Fibroblast of the aortic adventitia (primary cell): ENCODE results near the gene FXYD4. TPM values are rescaled to one million over a fixed set of nuclear protein-coding genes. Genes with fewer than 3 reads are reported as not detected.

Experiments
- DNase-seq: peaks from one replicate; pipeline ENCODE4 v3.0.0-alpha.2; 2010; ENCODE audit warnings: low read depth
- H3K4me3 ChIP-seq: 2 replicates; pipeline ENCODE4 v1.5.1; 2011; ENCODE audit warnings: low read depth, mild to moderate bottlenecking, control low read depth, low read length, moderate library complexity
- total RNA-seq: library from RNA; depleted of rRNA; stranded (reverse); fragments of >200 nt; gene quantifications from 2 replicates; pipeline ENCODE4 v1.2.3, GENCODE V29; 2012; ENCODE audit warnings: low replicate concordance
- TF ChIP-seq, protein P1 (sequence below): IDR thresholded peaks from 2 replicates; pipeline ENCODE4 v1.5.1; 2011; ENCODE audit warnings: mild to moderate bottlenecking, low read length, control low read depth, inconsistent platforms; ENCODE audit not compliant: insufficient read depth

The FXYD4 gene
- total RNA-seq, 1 donor = not detected

GRCh38 chr10:43365001-43365400, 6.4 kb upstream of the FXYD4 start:
- no peak for DNase-seq
- TF ChIP-seq, protein P1, sequence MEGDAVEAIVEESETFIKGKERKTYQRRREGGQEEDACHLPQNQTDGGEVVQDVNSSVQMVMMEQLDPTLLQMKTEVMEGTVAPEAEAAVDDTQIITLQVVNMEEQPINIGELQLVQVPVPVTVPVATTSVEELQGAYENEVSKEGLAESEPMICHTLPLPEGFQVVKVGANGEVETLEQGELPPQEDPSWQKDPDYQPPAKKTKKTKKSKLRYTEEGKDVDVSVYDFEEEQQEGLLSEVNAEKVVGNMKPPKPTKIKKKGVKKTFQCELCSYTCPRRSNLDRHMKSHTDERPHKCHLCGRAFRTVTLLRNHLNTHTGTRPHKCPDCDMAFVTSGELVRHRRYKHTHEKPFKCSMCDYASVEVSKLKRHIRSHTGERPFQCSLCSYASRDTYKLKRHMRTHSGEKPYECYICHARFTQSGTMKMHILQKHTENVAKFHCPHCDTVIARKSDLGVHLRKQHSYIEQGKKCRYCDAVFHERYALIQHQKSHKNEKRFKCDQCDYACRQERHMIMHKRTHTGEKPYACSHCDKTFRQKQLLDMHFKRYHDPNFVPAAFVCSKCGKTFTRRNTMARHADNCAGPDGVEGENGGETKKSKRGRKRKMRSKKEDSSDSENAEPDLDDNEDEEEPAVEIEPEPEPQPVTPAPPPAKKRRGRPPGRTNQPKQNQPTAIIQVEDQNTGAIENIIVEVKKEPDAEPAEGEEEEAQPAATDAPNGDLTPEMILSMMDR = no peak
- no peak overlapping the region for H3K4me3 ChIP-seq

- TF ChIP-seq, protein P1 = no peak
- DNase-seq = no peak
- H3K4me3 ChIP-seq = no peak overlapping the region
These were observed 1.5 kb upstream of the FXYD4 start for GRCh38 chr10:43369921-43370320.

GRCh38 chr10:43370671-43371215, 693 bp upstream of the FXYD4 start:
- H3K4me3 ChIP-seq = no peak overlapping the region
- no peak for DNase-seq
- TF ChIP-seq, protein P1 = no peak

DNA sequence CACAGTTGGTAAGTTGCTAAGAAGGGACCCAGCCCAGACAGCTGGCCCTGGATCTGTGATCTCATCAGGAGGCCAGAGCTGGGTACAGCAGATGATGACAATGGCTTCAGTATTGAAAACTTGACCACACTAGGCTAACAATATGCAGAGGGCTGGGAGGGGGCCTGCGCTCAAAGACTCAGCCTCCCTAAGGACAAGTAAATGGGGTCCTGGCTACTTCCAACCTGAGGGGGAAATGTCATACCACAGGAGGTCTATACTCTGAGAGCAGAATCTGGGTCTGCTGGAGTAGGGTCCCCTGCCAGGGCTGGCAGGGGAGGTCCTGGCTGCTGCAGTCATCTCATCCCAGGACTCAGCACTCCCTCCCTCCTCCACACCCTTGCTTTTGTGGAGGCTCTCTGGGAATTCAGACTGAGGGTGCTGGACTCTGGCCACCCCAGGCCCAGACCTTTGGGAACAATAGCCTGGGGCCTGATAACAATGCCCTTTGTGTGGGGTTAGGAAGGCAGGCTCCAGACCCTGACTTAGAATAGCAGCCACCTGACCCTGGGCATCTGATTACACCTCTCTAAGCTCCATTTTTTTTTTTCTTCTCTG, 1.4 kb downstream of the FXYD4 start:
- no peak overlapping the region for H3K4me3 ChIP-seq
- TF ChIP-seq, protein P1 = no peak
- DNase-seq = no peak

- no peak overlapping the region for H3K4me3 ChIP-seq
- no peak for DNase-seq
- TF ChIP-seq, protein P1 = no peak
These were observed 2.0 kb downstream of the FXYD4 start for GRCh38 chr10:43373461-43373860.

- TF ChIP-seq, protein P1 = no peak
- H3K4me3 ChIP-seq = no peak overlapping the region
- DNase-seq = no peak
These were observed 2.8 kb downstream of the FXYD4 start for GRCh38 chr10:43374194-43374593.
